Activated CD8-positive, alpha-beta memory T cell treated with anti-CD3 and anti-CD28 coated beads, Interleukin-2, amount 50 U/mL, for 1 hour (primary cell): ENCODE measurements around the gene SPTBN5.
"Not testable (repeated sequence)": the region's sequence is repeated elsewhere in the genome, so short reads cannot be mapped to it uniquely, and the experiment has no call there.

Experiments
- DNase-seq: peaks from one replicate; pipeline ENCODE4 v3.0.0-alpha.2; 2020; ENCODE audit errors: extremely low read depth

The SPTBN5 gene

GRCh38 chr15:41847206-41847605 lies 46.6 kb downstream of the SPTBN5 start:
- DNase-seq = no peak

DNA sequence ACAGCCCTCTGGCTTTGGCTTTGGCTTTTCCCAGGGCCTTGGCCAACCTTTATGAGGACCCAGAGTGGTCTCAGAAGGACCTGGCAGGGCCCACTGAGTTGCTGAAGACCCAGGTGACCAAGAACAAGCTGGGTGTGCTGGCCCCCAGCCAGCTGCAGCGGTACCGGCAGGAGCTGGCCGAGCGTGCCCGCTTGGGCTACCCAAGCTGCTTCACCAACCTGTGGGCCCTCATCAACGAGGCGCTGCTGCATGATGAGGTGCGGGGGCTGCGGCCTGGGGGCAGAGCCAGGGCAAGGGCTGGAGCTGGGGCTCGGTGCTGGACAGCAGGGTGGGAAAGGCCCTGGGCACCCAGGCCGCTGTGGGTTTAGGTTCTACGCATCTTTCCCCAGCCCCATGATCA lies 49.0 kb downstream of the SPTBN5 start:
- no peak for DNase-seq

DNA sequence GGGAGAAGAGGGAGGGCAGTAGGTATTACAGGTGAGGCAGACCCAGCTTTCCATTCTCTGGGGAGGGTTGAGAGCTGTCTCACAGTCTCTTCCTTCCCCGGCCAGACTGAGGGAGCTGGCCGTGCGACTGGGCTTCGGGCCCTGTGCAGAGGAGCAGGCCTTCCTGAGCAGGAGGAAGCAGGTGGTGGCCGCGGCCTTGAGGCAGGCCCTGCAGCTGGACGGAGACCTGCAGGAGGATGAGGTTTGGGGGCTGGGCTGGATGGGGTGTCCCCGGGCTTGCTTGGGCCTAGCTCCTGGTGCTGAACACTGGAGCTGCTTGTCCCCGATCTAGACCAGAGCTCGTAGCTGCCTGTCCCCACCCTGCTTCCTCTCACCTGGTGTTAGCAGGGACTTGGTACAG lies 50.3 kb downstream of the SPTBN5 start:
- no peak for DNase-seq

DNA sequence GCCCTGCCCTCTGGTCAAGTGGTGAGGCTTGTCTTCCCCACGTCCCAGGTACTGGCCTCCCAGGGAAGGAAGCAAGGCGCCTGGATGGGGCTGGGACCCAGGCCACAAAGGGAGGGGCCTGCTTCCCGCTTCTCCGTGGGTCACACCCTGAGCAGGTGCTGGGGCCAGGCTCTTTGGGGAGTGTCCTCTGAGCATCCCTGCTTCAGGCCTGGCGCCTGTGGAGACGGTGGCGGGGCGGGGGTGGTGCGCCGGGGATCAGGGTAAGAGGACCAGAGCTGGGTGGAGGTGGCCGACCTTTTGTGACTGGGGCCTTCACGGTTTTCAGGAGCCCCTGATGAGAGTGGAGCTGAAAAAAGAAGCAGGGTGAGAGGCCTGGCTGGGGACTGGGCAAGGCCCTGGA lies 51.6 kb downstream of the SPTBN5 start:
- DNase-seq = no peak

DNA sequence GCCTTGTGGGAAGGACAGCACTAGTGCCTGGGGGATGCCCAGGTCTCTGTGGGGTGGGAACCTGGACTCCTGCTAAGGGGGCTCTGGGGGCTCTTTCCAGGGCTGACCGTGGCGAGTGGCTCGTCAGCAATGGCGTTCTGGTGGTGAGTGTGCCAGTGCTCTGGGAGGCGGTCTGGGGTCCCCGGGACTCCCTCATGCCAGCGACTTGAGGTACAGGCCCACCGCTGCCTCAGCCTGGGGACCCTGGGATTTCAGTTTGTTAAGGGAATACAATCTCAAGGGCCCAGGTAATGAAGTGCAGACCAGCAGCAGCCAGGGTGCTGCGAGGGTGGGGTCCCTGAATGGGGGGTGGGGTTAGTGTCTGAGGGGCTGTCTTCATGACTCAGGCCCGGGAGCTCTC lies 52.7 kb downstream of the SPTBN5 start:
- DNase-seq = no peak

- DNase-seq = no peak
These were observed 53.2 kb downstream of the SPTBN5 start for GRCh38 chr15:41840673-41841072.

DNA sequence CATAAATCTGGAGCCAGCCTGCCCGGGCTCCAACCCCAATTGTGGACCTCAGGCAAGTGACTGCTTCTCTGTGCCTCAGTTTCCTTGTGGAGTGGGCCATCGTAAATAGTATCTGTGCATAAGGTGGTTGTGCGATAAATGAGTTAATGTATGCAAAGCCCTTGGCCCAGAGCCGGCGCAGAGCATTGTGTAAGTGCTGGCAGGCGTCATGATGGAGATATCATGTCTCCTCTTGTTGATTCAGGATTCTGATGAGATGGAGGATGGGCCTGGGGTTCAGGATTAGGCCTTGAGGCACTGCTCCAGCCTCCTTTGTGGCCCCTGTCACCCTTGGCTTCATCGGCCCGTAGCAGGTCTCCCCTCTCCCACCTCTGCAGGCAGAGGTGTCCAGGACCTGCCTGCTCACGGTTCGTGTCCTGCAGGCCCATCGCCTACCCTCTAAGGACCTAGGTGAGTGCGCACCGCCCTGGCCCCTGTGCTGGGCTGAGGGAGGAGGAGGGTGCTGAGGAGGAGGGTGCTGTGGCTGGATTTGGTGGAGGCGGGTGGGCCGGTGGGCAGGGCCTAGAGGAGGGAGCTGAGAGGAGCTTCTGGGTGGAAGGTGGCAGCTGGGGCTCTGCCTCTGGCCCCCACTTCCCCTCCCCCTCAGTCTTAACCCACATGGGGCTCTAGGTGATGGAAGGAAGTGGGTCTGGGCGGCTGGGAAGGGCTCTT lies 53.9 kb downstream of the SPTBN5 start:
- DNase-seq = no peak

GRCh38 chr15:41838400-41838897 lies 55.4 kb downstream of the SPTBN5 start, which contains the start of gene PLA2G4B:
PLA2G4B (plus strand) TSS chr15:41838847; CDS start chr15:41838914, 67 bp downstream.
- no peak for DNase-seq

DNA sequence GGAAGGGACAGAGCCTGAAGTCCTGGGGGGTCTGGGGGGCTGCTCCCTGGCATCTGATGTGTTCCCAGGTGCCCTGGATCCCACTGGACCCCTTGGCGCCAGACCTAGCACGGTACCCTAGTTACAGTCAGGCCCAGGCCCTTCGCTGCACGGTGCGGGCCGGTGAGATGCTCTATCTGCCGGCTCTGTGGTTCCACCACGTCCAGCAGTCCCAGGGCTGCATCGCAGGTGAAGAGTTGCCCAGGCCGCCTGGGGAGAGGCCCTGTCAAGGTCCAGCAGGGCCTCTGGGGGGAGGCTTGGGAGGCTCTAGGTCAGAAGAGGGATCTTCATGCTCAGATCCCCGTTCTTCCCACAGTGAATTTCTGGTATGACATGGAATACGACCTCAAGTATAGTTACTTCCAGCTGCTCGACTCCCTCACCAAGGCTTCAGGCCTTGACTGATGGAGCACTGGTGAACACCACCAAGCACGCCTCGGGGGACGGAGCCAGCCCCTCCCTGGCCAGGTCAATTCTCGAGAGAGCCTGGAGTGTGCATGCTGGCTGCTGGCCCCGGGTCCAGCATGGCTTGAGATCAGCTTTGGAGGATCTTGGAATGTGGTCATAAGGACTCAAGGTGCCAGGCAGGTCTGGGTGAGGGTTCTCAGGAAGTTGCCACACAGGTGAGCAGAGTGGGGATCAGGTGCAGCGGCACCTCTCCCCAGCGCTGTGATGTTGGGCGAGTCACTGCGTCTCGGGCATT lies 57.0 kb downstream of the SPTBN5 start:
- no peak for DNase-seq

DNA sequence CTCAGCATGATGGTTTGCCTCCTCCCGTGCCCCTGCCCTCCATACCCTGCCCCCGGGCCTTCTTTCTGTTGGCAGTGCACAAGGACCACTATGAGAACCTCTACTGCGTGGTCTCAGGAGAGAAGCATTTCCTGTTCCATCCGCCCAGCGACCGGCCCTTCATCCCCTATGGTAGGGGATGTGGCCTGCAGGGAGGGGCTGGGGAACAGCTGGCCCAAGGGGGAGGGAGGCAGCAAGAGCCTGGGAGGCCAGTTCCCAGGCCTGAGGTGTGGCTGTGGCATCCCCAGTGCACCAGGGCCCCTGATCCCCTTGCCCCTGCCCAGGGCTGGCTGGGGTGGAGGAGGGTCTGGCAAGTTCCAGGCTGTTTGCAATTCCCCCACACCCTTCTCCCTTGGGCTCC lies 57.8 kb downstream of the SPTBN5 start:
- DNase-seq = no peak

- DNase-seq = no peak
These were observed 59.8 kb downstream of the SPTBN5 start for GRCh38 chr15:41834096-41834495.

DNA sequence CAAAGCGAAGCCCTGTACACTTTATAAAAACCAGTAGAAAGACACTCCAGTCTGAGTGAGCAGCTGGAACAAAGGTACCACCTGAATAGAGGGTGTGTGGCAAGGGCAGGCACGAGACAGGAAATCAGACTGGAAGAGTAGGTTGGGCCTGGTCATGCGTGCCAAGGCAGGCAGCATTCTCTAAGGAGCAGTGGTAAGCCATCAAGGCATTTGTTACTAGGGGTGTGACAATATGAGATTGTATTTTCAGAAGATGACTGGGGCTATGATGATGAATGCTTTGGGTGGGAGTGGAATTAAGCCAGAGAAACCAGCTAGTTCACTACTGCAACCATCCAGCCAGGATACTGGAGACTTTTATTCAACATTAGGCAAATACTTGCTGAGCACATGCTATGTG lies 61.0 kb downstream of the SPTBN5 start:
- DNase-seq = no peak

GRCh38 chr15:41832208-41832607 lies 61.6 kb downstream of the SPTBN5 start:
- no peak for DNase-seq

DNA sequence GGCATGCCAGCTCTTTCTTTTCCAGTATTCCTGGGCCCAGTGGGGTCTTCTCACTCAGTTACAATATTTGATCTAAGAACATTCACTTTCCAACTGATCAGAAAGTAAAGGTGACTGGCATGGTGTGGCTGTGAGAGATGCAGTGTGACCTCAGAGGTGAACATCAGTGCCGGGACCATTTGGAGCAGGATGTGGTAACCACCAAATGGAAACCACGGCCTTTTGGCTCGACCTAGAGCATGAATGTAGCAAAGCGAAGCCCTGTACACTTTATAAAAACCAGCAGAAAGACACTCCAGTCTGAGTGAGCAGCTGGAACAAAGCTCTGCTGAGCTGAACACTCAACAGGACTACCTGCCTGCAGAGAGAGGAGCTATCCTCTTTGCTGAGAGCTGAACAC lies 62.6 kb downstream of the SPTBN5 start:
- DNase-seq = not testable (repeated sequence)

DNA sequence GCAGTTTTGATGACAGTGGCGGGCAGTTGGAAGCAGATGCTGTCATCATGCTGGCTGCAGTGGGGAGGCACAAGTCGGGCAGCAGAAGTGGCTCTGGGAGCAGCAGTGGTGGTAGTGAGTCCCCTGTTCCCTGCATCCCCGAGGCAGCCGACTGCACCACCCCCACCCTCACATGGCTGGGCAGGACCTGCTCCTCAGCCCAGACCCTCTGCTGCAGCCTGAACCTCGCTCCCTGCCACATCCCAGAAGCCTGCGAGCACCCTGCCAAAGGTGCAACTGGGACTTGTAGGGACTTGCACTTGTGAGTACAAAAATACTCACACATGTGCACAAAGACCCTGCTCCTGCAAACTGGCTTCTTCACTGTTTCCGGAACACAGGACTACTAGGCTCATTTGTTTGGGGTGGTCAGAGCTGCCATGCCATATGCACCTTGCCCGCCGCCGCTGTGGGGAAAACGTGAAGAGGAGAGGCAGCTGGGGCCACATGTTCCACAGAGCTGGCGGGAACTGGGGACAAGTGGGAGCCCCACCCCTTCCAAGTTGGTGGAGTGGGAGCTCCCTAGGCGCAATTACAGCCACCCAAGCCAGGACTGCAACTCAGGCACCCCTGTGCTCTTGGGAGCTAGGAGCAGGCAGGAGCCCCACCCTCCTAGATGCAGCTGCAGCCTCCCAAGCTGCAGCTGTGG lies 63.8 kb downstream of the SPTBN5 start:
- no peak for DNase-seq

DNA sequence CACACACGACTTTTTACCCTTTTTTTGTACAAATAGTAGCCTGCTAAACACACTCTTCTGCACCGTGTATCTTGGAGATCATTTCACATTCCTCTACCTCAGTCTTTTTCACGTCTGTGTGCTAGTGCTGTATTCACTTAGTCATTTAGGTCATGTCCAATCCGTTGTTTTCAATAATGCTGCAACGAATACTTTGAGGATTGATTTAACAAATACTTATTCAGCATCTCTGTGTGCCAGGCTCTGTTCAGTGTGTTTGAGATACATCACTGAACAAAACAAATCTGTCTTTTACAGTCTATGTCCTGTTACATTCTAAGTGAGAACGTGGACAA lies 65.1 kb downstream of the SPTBN5 start:
- no peak for DNase-seq

GRCh38 chr15:41827880-41828806 lies 65.7 kb downstream of the SPTBN5 start, which contains the start of gene JMJD7:
JMJD7 (plus strand) TSS chr15:41828092; CDS start chr15:41828125, 33 bp downstream.
- peak; percentile 85 for DNase-seq

- no peak for DNase-seq
These were observed 66.5 kb downstream of the SPTBN5 start for GRCh38 chr15:41827290-41827879.

- no peak for DNase-seq
These were observed 68.0 kb downstream of the SPTBN5 start for GRCh38 chr15:41825572-41826535.

- DNase-seq = no peak
These were observed 68.7 kb downstream of the SPTBN5 start for GRCh38 chr15:41825145-41825544.
